H7 (cell line): ENCODE measurements around the gene RNF40. TPM values are rescaled to one million over a fixed set of nuclear protein-coding genes. Genes with fewer than 3 reads are reported as not detected.

Source experiments
- total RNA-seq: library from RNA; depleted of rRNA; stranded (reverse); fragments of >200 nt; shearing (Covaris generic); gene quantifications from 2 replicates; pipeline ENCODE4 v1.2.3, GENCODE V29; 2014; rRNA removed

RNF40 gene
- total RNA-seq, 1 experiment from 2014 or later: 72.6 TPM

Other genes with a start within 250 kb of the RNF40 start
- gene ZNF768, start 235.8 kb upstream of the RNF40 start, total RNA-seq: 55.2 and 55.3 TPM in 2 replicates
- gene ZNF747, start 227.5 kb upstream of the RNF40 start, total RNA-seq: 14.5 and 16.2 TPM in 2 replicates
- 10.2 and 13.8 TPM in 2 replicates for gene ZNF764, start 203.9 kb upstream of the RNF40 start, total RNA-seq
- gene ZNF688, start 190.6 kb upstream of the RNF40 start, total RNA-seq: 3.0 and 8.5 TPM in 2 replicates
- 2.8 and 8.5 TPM in 2 replicates for gene ZNF785, start 176.6 kb upstream of the RNF40 start, total RNA-seq
- 17.3 and 18.7 TPM in 2 replicates for gene ZNF689, start 151.9 kb upstream of the RNF40 start, total RNA-seq
- 4.7 and 4.8 TPM in 2 replicates for gene PRR14, start 111.4 kb upstream of the RNF40 start, total RNA-seq
- gene FBRS, start 103.9 kb upstream of the RNF40 start, total RNA-seq: 11.5 and 13.4 TPM in 2 replicates
- 7.4 and 12.1 TPM in 2 replicates for gene SRCAP, start 63.2 kb upstream of the RNF40 start, total RNA-seq
- gene PHKG2, start 13.9 kb upstream of the RNF40 start, total RNA-seq: 27.0 and 32.0 TPM in 2 replicates
- 1.5 and 2.1 TPM in 2 replicates for gene CFAP119, start 260 bp upstream of the RNF40 start, total RNA-seq
- 15.1 and 16.0 TPM in 2 replicates for gene ZNF629, start 24.9 kb downstream of the RNF40 start, total RNA-seq
- 16.4 and 35.5 TPM in 2 replicates for gene BCL7C, start 131.8 kb downstream of the RNF40 start, total RNA-seq
- 2.0 TPM in 2 replicates for gene CTF1, start 134.3 kb downstream of the RNF40 start, total RNA-seq
- 78.3 and 89.8 TPM in 2 replicates for gene FBXL19, start 161.2 kb downstream of the RNF40 start, total RNA-seq
- 15.3 and 18.4 TPM in 2 replicates for gene ORAI3, start 186.7 kb downstream of the RNF40 start, total RNA-seq
- 4.1 and 5.0 TPM in 2 replicates for gene SETD1A, start 195.4 kb downstream of the RNF40 start, total RNA-seq
- gene HSD3B7, start 222.9 kb downstream of the RNF40 start, total RNA-seq: 4.4 and 8.2 TPM in 2 replicates
- gene STX1B, start 248.3 kb downstream of the RNF40 start, total RNA-seq: 1.3 and 4.1 TPM in 2 replicates